ENCODE data around the gene CPED1.
"Not testable (repeated sequence)": the region's sequence is repeated elsewhere in the genome, so short reads cannot be mapped to it uniquely, and the experiment has no call there.

The CPED1 gene

DNA sequence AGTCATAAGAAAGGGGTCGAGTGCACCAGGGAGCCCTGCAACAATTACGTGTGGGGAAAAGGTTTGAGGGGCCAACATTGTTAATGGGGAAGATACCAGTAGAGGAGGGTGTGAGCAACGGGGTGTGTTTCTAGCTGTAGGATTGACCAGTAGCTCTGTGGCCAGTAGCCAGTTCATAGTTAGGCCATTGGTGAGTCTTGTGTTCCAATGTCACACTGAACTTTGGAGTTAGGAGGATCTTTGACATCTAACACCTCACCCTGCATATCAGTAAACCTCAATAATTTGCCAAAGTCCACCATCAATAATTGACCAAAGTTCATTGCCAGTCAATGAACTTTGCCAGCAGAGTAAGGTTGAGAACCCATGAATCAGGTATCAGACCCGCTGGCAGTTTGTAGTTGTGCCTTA lies 168.8 kb downstream of the CPED1 start:
- no peak for DNase-seq

DNA sequence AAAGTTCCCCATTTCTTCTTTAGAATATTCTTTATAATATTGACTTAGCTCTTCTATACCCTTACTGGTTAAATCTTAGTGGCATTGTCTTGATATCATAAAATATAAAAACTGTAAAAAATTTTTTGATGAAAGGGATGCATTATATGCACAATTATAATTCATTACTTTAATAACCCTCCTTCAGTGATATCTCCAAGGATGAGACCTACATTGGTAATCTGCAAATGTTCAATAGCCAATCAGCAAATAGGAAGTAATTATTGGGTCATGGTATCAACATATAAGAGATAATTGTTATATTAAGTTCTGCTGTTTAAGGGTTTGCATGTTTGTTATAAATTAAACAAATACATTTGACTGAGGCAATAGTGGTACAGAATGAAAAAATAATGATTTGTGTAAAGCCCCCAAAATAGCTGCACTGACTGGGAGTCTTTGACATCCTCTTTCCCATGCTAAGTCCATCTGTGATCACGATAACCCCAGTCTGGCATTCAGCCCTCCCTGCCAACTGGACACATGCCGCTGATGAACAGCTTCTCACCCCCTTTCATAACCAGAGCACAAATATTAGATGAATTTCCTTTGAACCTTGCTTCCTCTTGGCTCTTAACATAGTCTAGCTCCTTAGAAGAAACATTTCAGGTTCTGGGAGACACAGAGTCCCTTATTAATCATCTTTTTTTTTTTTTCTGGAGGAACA lies 169.5 kb downstream of the CPED1 start:
- DNase-seq: no peak

DNA sequence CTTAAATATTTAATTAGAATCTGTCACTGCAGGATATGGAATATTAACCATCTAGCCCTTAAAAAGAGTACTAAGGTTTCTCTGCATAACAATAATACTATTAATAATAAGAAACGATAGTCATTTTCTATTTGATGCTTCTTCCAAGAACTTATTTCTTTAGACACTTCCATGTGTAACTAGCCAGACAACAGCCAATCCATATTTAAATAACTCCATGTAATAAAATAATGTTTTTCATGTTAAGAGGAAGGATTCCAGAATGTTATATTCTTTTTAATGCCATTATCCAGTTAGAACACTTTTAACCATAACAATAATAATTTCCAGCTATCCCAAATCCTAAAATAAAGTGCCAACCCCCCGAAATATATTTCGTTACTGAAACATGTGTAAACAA lies 170.2 kb downstream of the CPED1 start:
- DNase-seq: no peak

DNA sequence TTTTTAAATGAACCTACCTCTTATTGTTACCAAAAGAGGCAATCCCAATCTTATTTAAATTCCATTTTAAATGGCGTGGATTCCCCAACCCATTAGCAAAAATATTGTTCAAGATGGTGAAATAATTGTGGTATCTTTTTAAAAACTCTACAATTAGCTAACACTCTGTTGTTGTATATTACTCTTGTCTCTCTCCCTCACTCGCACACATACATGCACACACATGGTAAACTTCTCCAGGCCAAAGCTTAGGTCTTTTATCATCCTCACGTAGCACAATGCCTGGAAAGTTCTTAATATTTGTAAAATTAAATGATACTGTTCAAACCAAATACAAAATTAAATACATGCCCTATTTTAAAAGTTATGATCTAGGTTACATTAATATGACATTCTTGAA lies 171.0 kb downstream of the CPED1 start:
- DNase-seq: no peak

DNA sequence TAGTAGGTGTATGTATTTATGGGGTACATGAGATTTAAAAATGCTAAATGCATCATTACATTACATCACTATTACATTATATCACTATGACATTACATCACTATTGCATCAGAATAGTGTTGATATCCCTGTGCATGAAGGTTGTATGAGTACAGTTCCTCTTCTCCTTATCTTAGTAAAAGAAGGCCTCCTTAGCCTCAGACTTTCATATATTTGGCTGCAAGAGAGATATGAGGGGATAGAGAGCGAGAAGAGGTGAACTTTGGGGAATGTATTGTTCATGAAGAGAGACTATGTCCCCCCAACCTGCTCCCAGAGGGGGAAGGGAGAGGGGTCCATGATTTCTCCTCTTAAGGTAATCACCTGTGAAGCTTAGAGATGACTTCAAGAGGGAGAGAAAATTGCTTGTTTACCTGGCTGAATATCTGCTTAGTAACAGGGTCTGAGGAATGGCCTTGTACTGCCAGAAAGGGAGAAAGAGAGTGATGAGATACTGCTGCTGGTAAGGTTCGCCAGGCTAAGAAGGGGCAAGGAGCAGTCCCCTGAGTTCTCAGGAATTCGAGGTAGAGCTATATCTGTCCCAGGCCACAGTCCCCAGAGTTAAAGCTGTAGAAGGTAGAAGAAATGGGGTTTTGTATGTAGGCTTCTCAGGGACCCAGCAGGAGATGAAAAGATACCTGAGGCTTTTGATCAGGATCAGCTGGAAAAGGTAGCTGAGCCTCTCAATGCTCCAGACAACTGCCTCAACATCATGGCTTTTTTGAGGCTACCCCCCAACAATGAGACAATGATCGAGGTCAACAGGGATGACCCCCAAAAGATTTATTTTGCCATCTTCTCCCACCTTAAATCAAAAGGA lies 171.9 kb downstream of the CPED1 start:
- no peak for DNase-seq

DNA sequence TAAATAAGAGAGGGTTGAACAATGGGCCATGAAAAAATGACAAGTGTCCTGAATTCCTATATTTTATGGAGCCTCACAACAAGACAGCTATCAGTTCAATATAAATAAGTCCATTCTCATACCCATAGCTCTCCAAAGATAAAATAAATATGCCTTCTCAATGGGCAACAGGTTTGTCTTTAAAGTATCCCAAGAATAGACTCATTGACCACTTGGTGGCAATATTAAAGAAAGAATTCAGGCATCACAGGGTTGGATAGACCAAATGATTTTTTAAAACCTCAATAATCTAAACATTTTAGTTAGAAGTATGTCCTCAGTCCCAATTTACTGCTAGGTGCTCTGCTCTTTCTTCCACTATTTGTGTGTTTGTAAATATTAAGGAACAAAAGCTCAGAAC lies 175.2 kb downstream of the CPED1 start:
- DNase-seq: no peak

DNA sequence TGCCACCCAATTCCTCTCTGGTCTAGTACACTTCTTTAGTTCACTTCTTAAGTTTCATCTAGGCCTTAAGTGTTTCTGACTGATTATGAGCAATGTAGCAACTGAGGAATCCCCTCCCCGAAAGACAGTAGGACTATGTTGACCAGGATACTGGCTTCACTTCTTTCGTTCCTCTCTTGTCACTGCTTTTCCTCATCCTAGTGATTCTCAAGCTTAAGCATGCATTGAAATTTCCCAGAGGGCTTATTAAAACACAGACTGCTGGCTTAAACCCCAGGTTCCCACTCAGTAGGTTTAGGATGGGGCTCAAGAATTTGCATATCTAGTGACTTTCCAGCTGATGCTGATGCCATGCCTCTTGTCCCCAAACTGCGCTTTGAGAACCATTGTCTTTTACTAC lies 175.7 kb downstream of the CPED1 start:
- no peak for DNase-seq

DNA sequence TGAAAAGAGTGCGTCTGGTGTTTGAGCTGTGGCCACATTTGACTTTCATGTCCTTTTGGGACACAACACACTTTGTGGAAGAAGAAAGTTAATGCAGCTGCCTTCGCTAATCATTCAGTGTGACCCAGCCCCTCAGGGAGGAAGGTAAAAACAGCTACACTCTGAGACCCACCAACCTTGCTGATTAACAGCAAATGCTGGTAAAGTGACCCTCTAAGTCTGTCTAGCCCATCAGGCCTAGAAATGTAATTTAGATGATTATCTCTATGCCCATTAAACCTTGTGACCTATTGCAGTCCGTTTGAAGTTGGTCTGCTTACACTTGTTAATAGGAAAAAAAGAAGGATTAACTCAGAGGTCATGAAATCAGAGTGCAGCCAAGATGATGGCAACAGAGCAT lies 178.4 kb downstream of the CPED1 start:
- DNase-seq: no peak

DNA sequence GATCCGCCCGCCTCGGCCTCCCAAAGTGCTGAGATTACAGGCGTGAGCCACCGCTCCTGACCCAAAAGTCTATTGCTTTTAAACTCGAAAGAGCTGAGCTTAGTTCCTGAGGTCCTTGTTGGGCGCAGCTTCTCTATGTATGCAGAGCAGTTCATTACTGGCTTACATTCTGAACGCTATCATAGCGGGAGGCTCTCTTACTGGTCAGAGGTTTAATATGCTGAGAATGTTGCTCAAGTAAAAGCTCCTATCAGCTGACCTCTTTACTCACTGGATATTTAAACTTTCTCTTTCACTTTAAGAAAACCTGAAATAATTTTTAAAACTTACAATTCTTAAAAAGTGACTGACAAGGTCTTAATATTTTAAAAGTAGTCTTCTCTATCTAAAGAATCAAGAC lies 179.5 kb downstream of the CPED1 start:
- DNase-seq: no peak

DNA sequence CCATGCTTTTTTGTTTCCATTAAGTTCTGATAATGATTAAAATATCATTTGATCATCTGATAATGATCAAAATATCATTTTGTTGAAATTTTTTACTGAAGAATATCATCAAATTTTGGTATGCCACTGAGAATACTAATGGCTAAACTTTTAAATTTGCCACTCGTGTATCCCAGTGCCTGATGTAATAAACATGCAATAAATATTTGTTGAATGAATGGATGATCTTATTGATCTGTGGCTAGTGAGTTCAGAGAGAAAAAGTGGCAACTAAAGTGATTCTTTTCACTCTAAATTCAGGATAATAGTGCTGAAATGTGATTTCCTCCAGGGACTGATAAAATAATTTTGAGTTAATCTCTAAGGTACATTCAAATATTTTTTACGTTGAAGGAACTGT lies 181.0 kb downstream of the CPED1 start:
- no peak for DNase-seq

DNA sequence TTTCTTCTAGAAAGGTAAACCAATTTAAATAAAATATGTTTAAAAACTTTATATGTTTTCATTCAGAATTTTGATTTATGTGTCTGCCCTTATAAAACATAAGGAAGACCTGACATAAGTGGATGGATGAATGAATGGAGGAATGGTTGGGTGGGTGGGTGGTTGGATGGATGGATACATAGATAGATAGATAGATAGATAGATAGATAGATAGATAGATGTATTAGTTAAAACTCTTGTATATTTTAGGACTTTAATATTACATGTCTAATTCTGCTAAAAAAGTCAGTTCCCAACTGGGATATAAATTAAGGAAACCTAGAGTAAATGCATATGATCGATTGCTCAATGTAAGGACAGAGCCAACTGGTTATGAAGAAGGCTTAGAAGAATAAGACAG lies 184.0 kb downstream of the CPED1 start:
- no peak for DNase-seq

DNA sequence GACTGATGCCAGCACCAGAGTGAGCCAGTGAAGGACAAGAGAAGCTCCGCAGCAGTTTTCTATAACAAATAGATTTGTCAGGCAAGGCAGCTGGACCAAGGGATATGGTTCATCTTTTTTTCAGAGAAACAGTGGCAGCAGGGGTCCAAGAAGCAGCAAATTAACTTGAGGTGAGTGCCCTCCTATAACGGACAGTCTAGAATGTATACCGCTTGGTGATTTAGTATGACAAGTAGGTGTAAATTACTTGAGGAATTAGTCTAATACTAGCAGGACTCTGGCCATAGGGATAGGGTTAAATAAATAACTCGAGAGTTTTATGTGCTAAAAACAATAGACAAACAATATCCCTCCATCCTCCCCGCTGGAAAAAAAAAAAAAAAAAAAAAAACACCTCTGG lies 187.3 kb downstream of the CPED1 start:
- DNase-seq: peak in 2 of 3 experiments; percentile 28 to 67

DNA sequence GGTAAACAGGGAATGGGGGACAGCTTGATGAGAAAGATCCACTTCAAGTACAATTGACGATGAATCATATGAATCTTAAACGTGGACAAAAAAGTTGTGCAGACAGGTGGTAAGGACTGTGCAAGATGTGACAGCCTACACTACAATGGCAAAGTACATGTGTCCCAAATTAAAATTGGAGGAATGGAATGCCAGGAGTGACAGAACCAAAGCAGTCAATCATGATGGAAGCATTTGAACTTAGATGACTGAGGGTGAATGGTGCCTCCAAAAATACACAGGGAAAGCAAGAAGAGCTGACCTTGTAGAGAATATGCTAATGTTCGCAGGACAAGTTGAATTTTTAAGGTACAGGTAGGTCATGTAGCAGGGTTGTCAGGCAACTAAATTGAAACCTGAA lies 189.9 kb downstream of the CPED1 start:
- no peak for DNase-seq

DNA sequence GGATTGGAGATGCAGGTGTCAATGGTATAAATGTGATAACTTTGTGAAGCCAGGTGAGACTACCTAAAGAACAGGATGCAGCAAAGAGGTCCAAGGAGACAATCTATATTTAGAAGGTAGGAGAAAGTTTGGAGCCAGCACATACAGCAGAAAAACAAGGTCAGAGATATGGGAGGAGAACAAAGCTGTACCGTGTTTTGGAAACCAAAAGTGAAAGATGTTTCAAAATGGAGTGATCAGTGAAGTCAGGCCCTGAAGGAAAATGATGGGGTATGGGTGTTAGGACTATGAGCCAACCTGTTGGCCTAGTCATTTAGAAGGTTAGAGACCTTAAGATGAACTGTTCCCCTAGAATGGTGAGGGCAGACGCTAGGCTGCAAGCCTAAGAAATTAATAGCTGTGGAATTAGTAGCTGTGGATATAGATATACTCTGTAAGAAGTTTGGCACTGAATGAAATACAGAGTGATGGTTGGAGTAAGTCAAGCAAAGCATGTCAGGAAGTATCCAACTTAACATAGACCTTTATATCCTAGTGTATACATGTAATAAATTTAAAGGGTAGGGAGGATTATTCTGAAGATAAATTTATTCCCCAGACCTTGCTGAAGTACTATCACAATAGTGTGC lies 190.5 kb downstream of the CPED1 start:
- no peak for DNase-seq

DNA sequence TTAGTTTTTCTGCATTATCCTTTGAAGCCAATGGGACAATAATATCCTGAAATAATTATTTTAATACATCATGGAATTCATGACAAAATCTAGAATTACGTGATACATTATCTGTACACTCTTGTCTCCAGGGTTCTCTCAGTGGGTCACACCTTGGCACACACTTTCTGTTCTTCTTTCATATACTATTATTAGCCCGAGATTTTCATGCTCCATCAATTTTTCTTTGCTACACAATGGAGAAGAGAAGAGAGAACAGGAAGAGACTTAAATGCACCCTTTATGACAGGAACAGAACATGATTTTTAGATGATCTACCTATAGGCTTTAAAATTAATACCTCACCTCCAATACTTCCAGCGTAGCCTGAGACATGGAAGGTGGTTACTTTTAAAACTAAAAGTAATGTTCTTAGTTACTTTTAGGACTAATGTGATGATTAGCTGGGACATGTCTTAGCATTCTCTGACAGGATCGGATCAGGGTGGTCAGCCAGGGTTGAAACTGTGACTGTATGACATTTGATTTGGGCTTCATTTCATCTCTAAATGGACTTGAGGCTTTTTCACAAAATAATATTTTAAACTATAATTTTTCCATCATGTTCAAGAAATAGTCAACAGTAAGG lies 192.0 kb downstream of the CPED1 start:
- no peak for DNase-seq

DNA sequence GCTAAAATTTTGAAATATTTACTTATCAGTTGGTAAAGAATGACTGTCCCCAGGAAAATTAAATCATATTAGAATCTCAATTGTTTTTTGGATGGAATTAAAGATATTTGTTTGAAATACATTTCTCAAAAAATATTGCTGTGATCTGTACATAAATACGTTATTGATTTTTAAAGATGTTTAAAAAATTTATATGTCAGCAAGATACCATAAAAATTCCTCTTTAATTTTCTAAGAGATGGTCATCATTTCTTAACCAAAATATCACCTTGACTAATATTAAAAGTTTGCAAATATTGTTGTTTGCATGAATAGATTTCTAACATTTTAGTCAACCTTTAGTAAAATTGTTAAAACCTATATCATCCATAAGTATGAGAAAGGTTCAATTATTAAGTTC lies 192.8 kb downstream of the CPED1 start:
- no peak for DNase-seq

DNA sequence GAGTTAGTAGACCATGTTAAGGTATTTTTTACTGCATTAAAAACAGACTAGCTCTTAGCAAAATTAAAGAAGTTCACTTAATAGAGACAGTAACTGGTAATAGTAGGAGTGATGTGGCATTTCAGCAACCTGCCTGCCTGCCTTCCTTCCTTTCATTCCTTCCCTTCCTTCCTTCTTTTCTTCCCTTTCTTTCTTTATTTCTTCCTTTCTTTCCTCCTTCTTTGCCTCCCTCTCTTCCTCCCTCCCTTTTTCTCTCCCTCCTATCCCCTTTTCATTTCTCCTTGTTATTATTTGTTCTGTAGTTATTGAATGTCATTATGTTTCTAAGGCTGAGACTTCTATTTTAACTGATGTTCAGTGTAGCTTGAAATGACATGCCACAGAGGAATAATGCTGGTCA lies 193.8 kb downstream of the CPED1 start:
- no peak for DNase-seq

DNA sequence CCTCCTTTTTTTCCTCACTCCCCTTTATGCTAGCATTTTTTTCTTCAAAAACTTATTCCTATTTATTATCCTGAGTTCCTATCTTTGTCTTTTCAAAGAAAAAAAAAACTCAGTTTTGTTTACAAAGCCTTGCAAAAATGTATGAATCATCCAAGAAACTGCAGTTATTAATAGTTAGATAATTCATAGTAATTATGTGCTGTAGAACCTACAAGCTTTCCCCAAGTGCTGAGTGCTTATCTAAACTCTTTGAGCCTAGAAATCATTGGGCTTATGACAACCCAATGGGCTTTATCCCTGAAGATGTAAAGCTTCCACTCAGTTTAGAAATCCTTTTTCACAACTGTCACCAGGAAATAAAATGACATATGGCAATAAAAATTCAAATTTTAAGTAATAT lies 194.4 kb downstream of the CPED1 start:
- no peak for DNase-seq

DNA sequence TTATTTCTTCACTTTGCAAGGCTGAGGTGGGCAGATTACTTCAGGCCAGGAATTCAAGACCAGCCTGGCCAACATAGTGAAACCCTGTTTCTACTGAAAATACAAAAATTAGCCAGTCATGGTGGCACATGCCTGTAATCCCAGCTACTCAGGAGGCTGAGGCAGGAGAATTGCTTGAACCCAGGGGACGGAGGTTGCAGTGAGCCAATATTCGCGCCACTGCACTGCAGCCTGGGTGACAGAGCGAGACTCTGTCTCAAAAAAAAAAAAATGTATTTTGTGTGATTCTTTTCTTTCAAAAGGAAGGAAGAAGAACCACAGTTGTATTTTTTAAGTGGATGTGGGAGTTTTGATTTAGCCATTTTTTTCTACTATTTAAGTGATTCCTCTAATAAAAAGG lies 195.4 kb downstream of the CPED1 start:
- not testable (repeated sequence) for DNase-seq

DNA sequence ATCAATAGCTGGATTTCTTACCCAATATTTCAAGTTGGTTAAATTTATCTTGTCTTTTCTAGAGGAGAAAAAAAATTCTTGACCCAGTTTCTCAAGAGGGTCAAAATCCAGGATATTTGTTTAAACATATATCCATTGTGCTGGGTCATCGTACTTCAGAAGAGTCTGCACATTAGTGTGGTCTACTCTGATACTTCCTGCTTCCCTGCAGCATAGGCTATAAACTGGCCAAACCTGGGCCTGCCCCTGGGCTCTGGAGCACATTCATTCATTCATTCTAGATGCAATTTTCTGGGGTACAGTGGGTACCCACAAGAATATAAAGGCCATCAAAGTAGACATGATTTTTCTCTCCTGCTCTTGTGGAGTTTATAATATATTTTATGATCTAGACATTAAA lies 198.2 kb downstream of the CPED1 start:
- DNase-seq: no peak

DNA sequence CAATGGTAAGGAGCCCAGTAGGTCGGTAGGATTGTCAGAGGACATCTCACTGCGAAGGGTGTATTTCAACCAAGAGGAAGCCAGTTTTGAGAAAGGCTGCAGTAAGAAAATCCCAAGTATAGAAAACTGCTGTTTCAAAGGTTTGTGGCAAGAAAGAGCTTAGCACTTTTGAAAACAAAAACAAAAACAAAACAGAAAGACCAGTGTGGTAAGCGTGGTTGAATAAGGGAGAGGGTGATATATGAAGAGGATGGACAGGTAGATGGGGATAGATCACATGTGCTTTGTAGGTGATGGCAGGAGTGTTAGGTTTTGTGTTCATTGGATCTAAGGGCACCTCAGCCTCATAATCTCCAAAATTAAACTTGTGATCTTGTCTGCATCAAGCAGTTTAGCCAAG lies 198.7 kb downstream of the CPED1 start:
- no peak for DNase-seq

DNA sequence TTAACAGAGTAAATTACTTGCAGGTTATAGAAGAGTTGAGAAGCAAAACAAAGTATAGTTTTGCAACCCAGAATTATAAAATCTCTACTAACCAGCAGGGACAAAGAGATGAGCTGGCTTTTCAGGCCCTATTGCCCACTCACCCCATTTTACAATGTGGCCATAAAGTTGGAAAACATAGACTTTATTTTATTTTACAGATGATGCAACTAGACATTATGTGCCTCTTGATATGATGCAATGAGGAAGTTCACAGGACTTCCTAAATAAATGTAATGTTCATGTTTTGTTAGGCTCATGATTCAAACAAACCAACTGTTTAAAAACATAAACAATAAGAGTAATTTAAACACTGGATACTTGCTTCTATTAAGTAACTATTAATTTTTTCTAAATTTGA lies 199.2 kb downstream of the CPED1 start:
- no peak for DNase-seq

DNA sequence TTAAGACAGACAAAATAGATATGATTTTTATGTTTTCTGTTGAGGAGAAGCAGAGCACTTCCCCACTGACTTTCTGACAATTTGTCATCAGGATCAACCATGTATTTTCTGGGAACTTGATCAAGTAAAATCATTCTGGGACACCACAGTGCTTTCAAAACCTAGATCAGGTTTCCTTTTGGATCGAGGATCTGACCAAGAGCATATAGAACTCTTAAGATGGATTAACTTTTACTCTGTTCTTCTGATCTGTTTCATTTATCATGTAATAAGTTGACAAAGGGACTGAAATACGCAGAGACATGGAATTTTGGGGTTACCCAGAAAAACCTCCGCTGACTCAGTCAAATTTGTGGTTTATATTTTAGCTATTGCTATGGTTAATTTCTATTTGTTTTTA lies 204.3 kb downstream of the CPED1 start:
- DNase-seq: no peak

DNA sequence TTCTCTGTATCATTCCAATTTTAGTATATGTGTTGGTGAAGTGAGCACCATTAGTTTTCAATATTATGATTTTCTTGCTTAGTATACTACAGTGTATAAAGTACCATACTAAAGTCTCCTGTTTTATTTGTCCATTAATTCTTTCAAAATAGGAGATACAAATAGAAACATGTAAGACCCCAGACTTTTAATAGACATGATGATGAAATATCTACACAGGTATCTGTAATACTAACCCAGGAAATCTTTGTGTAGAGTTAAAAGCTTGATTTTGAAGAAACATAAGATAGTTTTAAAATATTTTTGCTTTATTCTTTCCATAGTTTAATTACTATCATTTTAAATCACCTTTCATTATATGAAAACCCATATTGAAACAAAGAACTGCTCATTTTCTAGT lies 206.5 kb downstream of the CPED1 start:
- no peak for DNase-seq
